SU-DHL-6 (cell line): ENCODE data around the gene ATRNL1.

Experiments
- EZH2phosphoT487 ChIP-seq: fragments of 200-600 bp; sonication (generic), shearing (Covaris generic); conservative IDR thresholded peaks from 2 replicates; pipeline ENCODE4 v1.6.1; 2018; ENCODE audit warnings: mild to moderate bottlenecking, antibody characterized with exemption, low read length, moderate library complexity, mixed read lengths
- TF ChIP-seq, protein P1 (sequence below): fragments of 200-600 bp; sonication (generic); IDR thresholded peaks from one replicate; pipeline ENCODE4 v1.5.1; 2017; ENCODE audit warnings: antibody characterized with exemption, mild to moderate bottlenecking, low read length, moderate library complexity; ENCODE audit not compliant: insufficient read depth, poor library complexity, severe bottlenecking

DNA sequence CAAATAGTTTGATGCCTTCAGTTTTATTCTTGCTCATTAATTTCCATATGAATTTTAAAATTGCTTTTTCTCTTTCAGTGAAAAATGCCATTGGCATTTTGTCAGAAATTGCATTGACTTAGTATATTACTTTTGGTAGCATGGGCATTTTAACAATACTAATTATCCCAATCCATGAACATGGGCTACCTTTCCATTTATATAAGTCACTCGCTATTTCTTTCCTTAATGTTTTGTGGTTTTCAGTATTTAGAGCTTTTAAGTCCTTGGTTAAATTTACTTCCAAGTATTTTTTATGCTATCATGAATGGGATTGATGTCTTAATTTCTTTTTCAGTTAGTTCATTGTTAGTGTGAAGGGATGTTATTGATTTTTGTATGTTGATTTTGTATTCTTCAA lies 297.4 kb downstream of the ATRNL1 start:
- TF ChIP-seq, protein P1, sequence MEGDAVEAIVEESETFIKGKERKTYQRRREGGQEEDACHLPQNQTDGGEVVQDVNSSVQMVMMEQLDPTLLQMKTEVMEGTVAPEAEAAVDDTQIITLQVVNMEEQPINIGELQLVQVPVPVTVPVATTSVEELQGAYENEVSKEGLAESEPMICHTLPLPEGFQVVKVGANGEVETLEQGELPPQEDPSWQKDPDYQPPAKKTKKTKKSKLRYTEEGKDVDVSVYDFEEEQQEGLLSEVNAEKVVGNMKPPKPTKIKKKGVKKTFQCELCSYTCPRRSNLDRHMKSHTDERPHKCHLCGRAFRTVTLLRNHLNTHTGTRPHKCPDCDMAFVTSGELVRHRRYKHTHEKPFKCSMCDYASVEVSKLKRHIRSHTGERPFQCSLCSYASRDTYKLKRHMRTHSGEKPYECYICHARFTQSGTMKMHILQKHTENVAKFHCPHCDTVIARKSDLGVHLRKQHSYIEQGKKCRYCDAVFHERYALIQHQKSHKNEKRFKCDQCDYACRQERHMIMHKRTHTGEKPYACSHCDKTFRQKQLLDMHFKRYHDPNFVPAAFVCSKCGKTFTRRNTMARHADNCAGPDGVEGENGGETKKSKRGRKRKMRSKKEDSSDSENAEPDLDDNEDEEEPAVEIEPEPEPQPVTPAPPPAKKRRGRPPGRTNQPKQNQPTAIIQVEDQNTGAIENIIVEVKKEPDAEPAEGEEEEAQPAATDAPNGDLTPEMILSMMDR: no peak
- no peak for TF ChIP-seq EZH2phosphoT487
